ENCODE data around the gene RASSF6.

DNA sequence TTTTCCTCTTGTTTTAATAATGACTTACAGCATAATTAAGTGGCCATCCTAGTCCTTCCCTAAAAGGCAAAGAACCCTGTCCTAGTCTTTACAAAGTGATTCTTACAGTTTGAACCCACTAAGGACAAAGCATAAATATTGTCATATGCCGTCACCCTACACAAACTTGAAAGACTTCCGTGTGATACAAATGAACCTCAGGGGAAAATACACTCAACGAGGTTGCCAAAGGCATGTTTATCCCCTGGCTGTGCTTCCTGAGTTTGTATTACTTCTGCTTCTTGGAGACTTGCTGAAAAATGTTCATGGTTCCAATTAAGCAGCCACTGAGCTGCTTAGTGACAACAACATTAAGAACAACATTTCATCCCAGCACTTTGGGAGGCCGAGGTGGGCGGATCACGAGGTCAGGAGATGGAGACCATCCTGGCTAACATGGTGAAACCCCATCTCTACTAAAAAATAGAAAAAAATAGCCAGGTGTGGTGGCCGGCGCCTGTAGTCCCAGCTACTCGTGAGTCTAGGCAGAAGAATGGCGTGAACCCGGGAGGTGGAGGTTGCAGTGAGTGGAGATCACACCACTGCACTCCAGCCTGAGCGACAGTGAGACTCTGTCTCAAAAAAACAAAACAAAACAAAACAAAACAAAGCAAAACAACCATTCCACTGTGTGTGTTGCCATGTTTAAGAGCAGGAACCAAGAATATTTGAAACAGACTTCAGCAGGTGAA, 16.2 kb downstream of the RASSF6 start:
- TF ChIP-seq, protein P1, sequence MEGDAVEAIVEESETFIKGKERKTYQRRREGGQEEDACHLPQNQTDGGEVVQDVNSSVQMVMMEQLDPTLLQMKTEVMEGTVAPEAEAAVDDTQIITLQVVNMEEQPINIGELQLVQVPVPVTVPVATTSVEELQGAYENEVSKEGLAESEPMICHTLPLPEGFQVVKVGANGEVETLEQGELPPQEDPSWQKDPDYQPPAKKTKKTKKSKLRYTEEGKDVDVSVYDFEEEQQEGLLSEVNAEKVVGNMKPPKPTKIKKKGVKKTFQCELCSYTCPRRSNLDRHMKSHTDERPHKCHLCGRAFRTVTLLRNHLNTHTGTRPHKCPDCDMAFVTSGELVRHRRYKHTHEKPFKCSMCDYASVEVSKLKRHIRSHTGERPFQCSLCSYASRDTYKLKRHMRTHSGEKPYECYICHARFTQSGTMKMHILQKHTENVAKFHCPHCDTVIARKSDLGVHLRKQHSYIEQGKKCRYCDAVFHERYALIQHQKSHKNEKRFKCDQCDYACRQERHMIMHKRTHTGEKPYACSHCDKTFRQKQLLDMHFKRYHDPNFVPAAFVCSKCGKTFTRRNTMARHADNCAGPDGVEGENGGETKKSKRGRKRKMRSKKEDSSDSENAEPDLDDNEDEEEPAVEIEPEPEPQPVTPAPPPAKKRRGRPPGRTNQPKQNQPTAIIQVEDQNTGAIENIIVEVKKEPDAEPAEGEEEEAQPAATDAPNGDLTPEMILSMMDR (conservative IDR thresholded peaks at IDR 0.05), result no peak
- TF ChIP-seq ZFX (IDR thresholded peaks at IDR 0.05), result no peak
